22Rv1 (cell line): Measurements from ENCODE around the gene HIRA.

ENCODE experiments used
- H3K27ac ChIP-seq: fragments of 450-650 bp; 2 replicates; pipeline ENCODE4 v1.5.1; 2017
- ZFX ChIP-seq: fragments of 450-650 bp; IDR thresholded peaks from 2 replicates; pipeline ENCODE4 v1.6.1; 2017; ENCODE audit warnings: antibody characterized with exemption, borderline replicate concordance
- TF ChIP-seq, protein P1 (sequence below): fragments of 450-650 bp; IDR thresholded peaks from 2 replicates; pipeline ENCODE4 v1.5.1; 2017; ENCODE audit warnings: mild to moderate bottlenecking

The HIRA gene

DNA sequence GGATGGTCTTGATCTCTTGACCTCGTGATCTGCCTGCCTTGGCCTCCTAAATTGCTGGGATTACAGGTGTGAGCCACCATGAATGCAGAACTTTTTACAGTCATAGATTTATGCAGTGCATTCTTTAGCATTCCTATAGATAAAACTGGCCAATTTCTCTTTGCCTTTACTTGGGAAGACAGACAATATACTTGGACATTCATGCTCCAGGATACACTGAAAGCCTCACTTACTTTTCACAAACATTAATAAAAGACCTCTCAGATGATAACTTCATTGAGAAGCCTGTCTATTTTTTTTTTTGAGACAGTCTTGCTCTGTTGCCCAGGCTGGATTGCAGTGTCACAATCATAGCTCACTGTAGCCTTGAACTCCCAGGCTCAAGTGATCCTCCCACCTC is 127.7 kb downstream of the HIRA start:
- H3K27ac ChIP-seq, result no peak overlapping the region
- TF ChIP-seq, protein P1, sequence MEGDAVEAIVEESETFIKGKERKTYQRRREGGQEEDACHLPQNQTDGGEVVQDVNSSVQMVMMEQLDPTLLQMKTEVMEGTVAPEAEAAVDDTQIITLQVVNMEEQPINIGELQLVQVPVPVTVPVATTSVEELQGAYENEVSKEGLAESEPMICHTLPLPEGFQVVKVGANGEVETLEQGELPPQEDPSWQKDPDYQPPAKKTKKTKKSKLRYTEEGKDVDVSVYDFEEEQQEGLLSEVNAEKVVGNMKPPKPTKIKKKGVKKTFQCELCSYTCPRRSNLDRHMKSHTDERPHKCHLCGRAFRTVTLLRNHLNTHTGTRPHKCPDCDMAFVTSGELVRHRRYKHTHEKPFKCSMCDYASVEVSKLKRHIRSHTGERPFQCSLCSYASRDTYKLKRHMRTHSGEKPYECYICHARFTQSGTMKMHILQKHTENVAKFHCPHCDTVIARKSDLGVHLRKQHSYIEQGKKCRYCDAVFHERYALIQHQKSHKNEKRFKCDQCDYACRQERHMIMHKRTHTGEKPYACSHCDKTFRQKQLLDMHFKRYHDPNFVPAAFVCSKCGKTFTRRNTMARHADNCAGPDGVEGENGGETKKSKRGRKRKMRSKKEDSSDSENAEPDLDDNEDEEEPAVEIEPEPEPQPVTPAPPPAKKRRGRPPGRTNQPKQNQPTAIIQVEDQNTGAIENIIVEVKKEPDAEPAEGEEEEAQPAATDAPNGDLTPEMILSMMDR, result no peak
- TF ChIP-seq ZFX, result no peak

DNA sequence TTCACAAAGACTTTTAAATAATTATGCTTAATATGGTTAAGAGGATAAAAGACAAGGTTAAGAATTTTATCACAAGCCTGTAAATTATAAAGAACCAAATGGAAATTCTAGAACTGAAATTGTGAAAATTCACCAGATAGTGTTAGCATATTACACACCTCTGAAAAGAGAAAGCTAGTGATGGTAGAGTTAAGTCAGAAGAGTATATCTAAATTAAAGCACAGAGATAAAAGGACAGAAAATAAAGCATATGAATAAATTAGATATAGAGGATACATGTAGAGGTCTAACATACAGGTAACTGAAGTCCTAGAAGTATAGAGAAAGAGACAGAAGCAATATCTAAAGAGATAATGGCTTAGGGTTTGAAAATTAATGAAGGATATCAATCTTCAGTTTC is 135.8 kb downstream of the HIRA start:
- no peak overlapping the region for H3K27ac ChIP-seq
- no peak for TF ChIP-seq ZFX
- TF ChIP-seq, protein P1, result no peak

DNA sequence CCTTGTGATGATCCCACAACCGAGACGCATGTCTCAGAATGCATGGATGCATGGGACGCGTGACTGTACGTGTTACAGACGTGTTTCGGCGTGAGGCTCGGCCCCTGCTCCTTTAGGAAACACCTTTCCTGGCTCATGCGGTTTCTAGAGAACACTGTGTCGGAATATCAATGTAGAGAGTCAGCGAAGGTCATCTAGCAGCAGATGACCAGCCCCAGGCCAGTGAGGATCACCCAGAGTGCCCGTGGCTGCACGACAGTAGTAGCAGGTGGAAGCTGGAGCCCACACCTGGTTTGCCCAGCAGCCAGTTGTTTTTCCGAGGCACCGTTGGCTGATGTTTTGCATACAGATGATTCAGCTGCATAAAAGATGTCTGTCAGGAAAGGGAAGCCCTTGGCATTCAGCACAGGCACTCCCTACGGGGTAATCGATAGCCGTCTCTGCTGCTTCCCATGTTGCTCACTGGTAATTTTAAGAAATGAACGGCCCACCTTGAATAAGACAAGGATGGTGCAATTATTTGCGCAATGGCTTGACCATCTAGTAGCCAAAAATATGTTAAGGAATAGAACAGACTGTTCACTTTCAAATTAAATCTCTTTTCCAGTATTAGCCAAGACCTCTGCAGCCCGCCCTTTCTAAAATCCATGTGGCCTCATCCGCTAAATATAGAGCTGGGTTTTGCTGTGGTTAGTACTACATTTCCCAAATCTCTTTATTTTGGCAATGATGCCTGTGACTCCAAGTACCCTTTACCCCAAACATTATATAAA is 138.9 kb downstream of the HIRA start:
- TF ChIP-seq, protein P1, result no peak
- TF ChIP-seq ZFX, result no peak
- H3K27ac ChIP-seq, result peak overlapping the region; percentile 50

DNA sequence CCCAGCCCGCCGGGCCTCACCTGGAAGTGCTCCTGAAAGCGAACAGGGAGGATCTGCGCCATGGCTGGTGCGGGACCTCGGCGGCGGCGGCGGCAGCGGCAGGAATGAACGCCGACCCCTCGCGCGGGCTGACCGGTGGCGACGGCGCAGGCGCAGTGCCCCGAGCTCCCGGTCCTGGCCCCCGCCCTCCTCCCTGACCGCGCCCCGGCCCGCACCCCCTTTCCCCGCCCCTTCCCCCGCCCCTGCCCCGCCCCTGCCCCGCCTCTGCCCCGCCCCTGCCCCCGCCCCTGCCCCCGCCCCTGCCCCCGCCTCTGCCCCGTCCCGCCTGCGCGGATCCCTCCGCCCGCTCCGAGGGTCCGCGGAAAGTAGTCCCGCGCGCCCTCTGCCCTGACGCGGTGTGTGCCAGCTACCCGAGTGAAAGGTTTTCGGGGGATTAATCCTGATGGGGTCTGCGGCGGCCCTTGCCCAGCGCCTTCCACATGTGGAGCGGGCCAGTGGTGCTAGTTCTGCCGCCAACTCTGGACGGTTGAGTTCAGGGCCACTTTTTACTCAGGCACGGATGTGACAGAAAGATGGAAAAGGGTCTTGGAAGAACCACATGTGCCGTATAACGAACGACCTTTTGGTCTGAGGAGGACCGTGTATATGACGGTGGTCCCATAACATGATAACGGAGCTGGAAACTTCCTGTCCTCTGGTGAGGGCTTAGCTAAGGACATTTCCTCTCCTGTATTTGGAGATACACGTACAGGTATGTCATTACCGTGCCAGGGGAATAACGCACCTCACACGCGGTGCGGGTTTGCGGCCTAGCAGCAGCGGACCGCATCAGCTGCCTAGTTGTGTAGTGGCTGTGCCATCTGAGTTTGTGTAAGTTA is 139.7 kb downstream of the HIRA start, which contains the start of gene CLTCL1:
Gene CLTCL1, minus strand, starts transcription at position 140 of the 878 bp plus-strand sequence. Its CDS starts 78 bp downstream, at position 62.
- peak within 1 kb of the TSS; percentile 50 for H3K27ac ChIP-seq
- TF ChIP-seq ZFX, result no peak
- TF ChIP-seq, protein P1, result no peak

DNA sequence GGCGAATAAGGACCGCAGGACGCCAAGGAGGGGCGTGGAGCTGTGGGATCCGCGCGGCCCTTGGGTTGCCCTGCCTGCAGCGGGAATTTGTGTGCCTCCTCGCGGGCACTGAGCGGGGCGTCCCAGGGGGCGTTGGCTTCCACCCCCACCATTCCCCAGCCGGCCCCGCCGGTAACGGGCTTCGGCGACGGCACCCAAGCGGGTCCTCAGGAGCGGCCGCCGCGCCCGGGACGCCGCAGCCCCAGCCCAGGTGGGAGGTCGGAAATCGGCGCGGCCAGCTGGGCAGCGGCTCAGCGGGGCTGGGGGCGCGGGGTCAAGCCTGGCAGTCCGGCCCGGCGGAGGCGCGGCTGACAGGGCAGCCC is 140.3 kb downstream of the HIRA start:
- TF ChIP-seq, protein P1, result no peak
- TF ChIP-seq ZFX, result no peak
- H3K27ac ChIP-seq, result no peak overlapping the region

DNA sequence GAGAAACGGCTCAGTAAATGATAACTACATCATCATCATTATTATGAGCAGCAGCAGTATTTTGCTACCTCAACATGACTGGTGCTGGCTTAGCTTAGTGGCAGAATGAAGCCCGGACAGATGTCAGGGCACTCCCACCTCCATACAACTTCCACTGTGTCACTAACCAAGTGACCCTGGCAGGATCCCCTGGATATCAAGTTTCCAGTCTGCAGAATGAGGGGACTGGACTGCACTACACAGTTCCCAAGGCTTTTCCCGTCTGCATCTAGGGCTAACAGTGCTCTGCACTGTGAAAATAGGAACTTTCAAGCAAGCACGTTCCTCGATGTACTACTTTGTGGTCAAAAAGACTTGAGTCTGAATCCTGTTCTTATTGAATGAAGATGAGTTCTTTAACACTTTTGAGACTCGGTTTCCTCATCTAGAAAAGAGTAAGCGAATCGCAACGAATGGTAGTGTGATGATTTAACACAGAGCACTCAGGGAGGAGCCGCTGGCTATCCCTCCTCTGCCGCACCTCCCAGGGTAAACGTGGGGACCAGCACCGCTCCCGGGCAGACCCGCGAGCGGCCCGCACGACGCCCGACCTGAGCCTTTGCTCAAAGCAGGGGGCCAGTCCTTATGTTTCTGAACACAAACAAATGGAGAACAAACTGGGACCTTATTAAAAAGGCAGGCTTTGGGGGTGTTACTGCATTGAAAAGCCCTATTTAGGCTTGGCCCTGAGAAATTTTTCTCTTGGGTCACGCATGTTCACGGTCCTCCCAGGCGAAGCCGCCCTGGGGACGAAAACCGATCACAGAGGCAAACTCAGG is 140.9 kb downstream of the HIRA start:
- TF ChIP-seq, protein P1, result no peak
- no peak for TF ChIP-seq ZFX
- no peak overlapping the region for H3K27ac ChIP-seq
